Neuronal stem cell (in vitro differentiated cells): ENCODE results near the gene RSPRY1.
A peak's percentile ranks its signal among the peaks of the same experiment; 100 is the strongest.

ENCODE experiments used
- DNase-seq: peaks from one replicate; pipeline ENCODE4 v3.0.0-alpha.2; 2013; ENCODE audit warnings: low spot score
- H2AFZ ChIP-seq: one replicate; pipeline ENCODE4 v1.6.1; 2013; ENCODE audit warnings: mild to moderate bottlenecking, low read length, inconsistent platforms
- H2AK5ac ChIP-seq: 2 replicates; pipeline ENCODE4 v1.6.1; 2013; ENCODE audit warnings: low read depth, mild to moderate bottlenecking, inconsistent platforms, low read length, moderate library complexity, mixed read lengths
- H2BK120ac ChIP-seq: 2 replicates; pipeline ENCODE4 v1.6.1; 2013; ENCODE audit warnings: low read depth, mild to moderate bottlenecking, inconsistent platforms, low read length, moderate library complexity, mixed read lengths
- H2BK12ac ChIP-seq: one replicate; pipeline ENCODE4 v1.6.1; 2013; ENCODE audit warnings: low read length, inconsistent platforms
- H2BK15ac ChIP-seq: 2 replicates; pipeline ENCODE4 v1.6.1; 2013; ENCODE audit warnings: mild to moderate bottlenecking, low read length, inconsistent platforms, mixed read lengths
- H2BK5ac ChIP-seq: one replicate; pipeline ENCODE4 v1.6.1; 2013; ENCODE audit warnings: inconsistent platforms, mild to moderate bottlenecking, low read length, moderate library complexity
- H3K14ac ChIP-seq: one replicate; pipeline ENCODE4 v1.6.1; 2013; ENCODE audit warnings: low read length, inconsistent platforms
- H3K18ac ChIP-seq: 2 replicates; pipeline ENCODE4 v1.6.1; 2013; ENCODE audit warnings: low read length, inconsistent platforms
- H3K23ac ChIP-seq: 2 replicates; pipeline ENCODE4 v1.6.1; 2013; ENCODE audit warnings: low read depth, mild to moderate bottlenecking, mixed read lengths, low read length, inconsistent platforms; ENCODE audit not compliant: poor library complexity
- H3K27ac ChIP-seq: replicated peaks from 3 replicates; pipeline ENCODE4 v1.5.1; 2013; ENCODE audit warnings: low read length, inconsistent platforms
- H3K27me3 ChIP-seq, 3 experiments: 2 replicates each; pipeline ENCODE4 v1.6.1; 2013; ENCODE audit warnings: low read length in 3 of 3, mild to moderate bottlenecking in 2 of 3, inconsistent platforms in 1 of 3, low read depth in 1 of 3, mixed read lengths in 1 of 3, moderate library complexity in 1 of 3; ENCODE audit not compliant: control insufficient read depth in 3 of 3, insufficient read depth in 3 of 3
- H3K36me3 ChIP-seq, 2 donors: replicated peaks in 1 of 2; 2 replicates each; pipeline ENCODE4 v1.6.1; 2013; ENCODE audit warnings: low read length in 2 of 2; ENCODE audit not compliant: control insufficient read depth in 2 of 2, insufficient read depth in 2 of 2
- H3K4ac ChIP-seq: 2 replicates; pipeline ENCODE4 v1.6.1; 2013; ENCODE audit warnings: inconsistent platforms, mild to moderate bottlenecking, low read length, moderate library complexity
- H3K4me1 ChIP-seq, 2 donors: 1 replicate in 1 of 2; 2 replicates in 1 of 2; pipeline ENCODE4 v1.6.1; 2013; ENCODE audit warnings: low read length in 2 of 2, low read depth in 1 of 2; ENCODE audit not compliant: control insufficient read depth in 2 of 2, insufficient read depth in 1 of 2
- H3K4me2 ChIP-seq: one replicate; pipeline ENCODE4 v1.6.1; 2013; ENCODE audit warnings: mild to moderate bottlenecking, low read length, inconsistent platforms; ENCODE audit not compliant: insufficient read depth, poor library complexity, severe bottlenecking
- H3K4me3 ChIP-seq, 2 donors: 2 replicates each; pipeline ENCODE4 v1.5.1; 2013; ENCODE audit warnings: low read length in 2 of 2, mild to moderate bottlenecking in 2 of 2, inconsistent platforms in 1 of 2, moderate library complexity in 1 of 2
- H3K79me1 ChIP-seq: one replicate; pipeline ENCODE4 v1.6.1; 2013; ENCODE audit warnings: low read depth, mild to moderate bottlenecking, inconsistent platforms, low read length, moderate library complexity
- H3K9ac ChIP-seq: one replicate; pipeline ENCODE4 v1.6.1; 2013; ENCODE audit warnings: mild to moderate bottlenecking, low read depth, low read length, inconsistent platforms; ENCODE audit not compliant: poor library complexity
- H3K9me3 ChIP-seq, 2 donors: replicated peaks in 1 of 2; 2 replicates each; pipeline versions ENCODE3 to v1.6.1; 2013; ENCODE audit warnings: low read length in 2 of 2, mild to moderate bottlenecking in 2 of 2, inconsistent platforms in 1 of 2, low read depth in 1 of 2, mixed read lengths in 1 of 2, moderate library complexity in 1 of 2; ENCODE audit not compliant: control insufficient read depth in 2 of 2, insufficient read depth in 1 of 2
- H4K8ac ChIP-seq: one replicate; pipeline ENCODE4 v1.6.1; 2013; ENCODE audit warnings: low read depth, mild to moderate bottlenecking, inconsistent platforms, low read length, moderate library complexity
- H4K91ac ChIP-seq: one replicate; pipeline ENCODE4 v1.6.1; 2013; ENCODE audit warnings: low read length, low read depth, mild to moderate bottlenecking, inconsistent platforms; ENCODE audit not compliant: poor library complexity
- WGBS, 2 donors: extraction: QIAGEN DNeasy Blood & Tissue Kit; methylation state at CpG; one replicate each; pipeline ENCODE4 v1.1.7; 2013; ENCODE audit warnings: missing lambda C conversion rate in 2 of 2, mixed read lengths in 1 of 2; ENCODE audit not compliant: insufficient read length in 2 of 2, insufficient replicate concordance in 1 of 2; ENCODE audit errors: extremely low coverage in 2 of 2; 5-methylcytosine and 5-hydroxymethylcytosine counted together

The RSPRY1 gene

DNA sequence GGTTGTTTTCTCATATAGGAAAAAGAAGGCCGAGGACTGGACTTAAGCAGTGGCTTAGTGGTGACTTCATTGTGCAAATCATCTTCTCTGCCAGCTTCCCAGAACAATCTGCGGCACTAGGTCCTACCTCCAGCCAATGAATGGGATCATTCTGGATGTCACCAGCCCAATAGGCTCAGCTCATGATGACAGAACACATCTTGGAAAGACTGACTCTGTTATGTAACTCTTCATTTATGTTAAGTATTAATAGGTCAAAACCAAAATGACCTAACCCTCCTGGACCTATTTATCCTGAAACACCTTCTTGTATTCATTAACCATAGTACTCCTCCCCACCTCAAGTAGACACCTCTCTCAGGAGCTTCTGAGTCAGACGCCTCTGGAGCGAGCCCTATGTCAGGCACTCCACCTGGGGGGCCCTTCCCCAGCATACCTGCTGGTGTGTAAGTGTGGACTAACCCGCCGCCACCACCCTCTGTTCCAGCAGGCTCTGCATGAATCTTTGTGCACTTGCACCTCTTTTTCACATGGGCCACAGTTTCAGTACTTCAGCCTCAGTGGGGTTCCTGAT, 66.1 kb downstream of the RSPRY1 start:
- H2BK120ac ChIP-seq = no peak overlapping the region
- no peak overlapping the region for H3K4me3 ChIP-seq
- no peak overlapping the region for H3K18ac ChIP-seq
- WGBS, 2 donors = no CpG with 5 or more reads among the region's 6 CpGs
- peaks cover 0 to 2% of the 10 kb centered on the region in 2 donors for H3K4me1 ChIP-seq
- no peak overlapping the region for H3K4ac ChIP-seq
- peaks cover 8 to 9% of the 10 kb centered on the region in 2 donors for H3K9me3 ChIP-seq
- H2AFZ ChIP-seq = no peak overlapping the region
- no peak overlapping the region for H3K9ac ChIP-seq
- no peak overlapping the region for H4K91ac ChIP-seq
- H3K36me3 ChIP-seq = peaks cover 15 to 81% of the 10 kb centered on the region in 2 donors
- H2BK12ac ChIP-seq = no peak overlapping the region
- no peaks in the 10 kb centered on the region for H3K79me1 ChIP-seq
- no peak overlapping the region for H4K8ac ChIP-seq
- DNase-seq = no peak
- H3K27ac ChIP-seq = no peak overlapping the region
- H3K14ac ChIP-seq = no peak overlapping the region
- H2BK5ac ChIP-seq = no peak overlapping the region
- H3K27me3 ChIP-seq = peaks cover 0 to 3% (median 0%) of the 10 kb centered on the region in 3 experiments
- no peak overlapping the region for H2AK5ac ChIP-seq
- no peak overlapping the region for H3K23ac ChIP-seq
- no peak overlapping the region for H2BK15ac ChIP-seq
- peak overlapping the region; percentile 11 for H3K4me2 ChIP-seq

DNA sequence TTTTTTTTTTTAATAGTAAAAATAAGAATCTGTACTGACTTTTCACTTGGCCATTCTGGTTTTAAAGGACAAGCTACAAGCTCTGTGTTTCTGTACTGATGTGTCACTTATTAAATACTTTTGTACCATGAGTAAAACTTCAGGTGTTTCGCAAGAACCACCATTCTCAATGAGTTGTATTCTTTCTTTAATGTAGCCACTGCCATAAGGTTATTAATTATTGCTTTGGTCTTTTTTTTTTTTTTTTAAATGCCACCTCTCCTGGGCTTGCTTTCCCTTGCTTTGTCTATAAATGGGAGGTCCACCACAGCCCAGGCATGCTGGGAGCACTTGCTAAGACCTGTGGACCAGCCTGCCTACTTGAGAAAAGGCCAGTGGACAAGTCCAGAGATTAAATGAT, 67.3 kb downstream of the RSPRY1 start:
- H2BK5ac ChIP-seq = no peak overlapping the region
- H4K91ac ChIP-seq = no peak overlapping the region
- peaks cover 0 to 3% (median 2%) of the 10 kb centered on the region in 3 experiments for H3K27me3 ChIP-seq
- no peak overlapping the region for H3K9ac ChIP-seq
- no CpG with 5 or more reads among the region's 1 CpG for WGBS, 2 donors
- no peak overlapping the region for H4K8ac ChIP-seq
- H3K4me3 ChIP-seq = no peak overlapping the region
- peaks cover 8 to 9% of the 10 kb centered on the region in 2 donors for H3K9me3 ChIP-seq
- no peak overlapping the region for H3K4ac ChIP-seq
- H2BK15ac ChIP-seq = no peak overlapping the region
- no peak overlapping the region for H3K18ac ChIP-seq
- H3K27ac ChIP-seq = no peak overlapping the region
- peaks cover 15 to 71% of the 10 kb centered on the region in 2 donors for H3K36me3 ChIP-seq
- no peak for DNase-seq
- no peak overlapping the region for H2BK120ac ChIP-seq
- no peak overlapping the region for H2BK12ac ChIP-seq
- H3K79me1 ChIP-seq = no peaks in the 10 kb centered on the region
- H3K23ac ChIP-seq = no peak overlapping the region
- no peak overlapping the region for H3K14ac ChIP-seq
- peaks cover 0 to 2% of the 10 kb centered on the region in 2 donors for H3K4me1 ChIP-seq
- no peak overlapping the region for H2AFZ ChIP-seq
- no peak overlapping the region for H3K4me2 ChIP-seq
- no peak overlapping the region for H2AK5ac ChIP-seq

DNA sequence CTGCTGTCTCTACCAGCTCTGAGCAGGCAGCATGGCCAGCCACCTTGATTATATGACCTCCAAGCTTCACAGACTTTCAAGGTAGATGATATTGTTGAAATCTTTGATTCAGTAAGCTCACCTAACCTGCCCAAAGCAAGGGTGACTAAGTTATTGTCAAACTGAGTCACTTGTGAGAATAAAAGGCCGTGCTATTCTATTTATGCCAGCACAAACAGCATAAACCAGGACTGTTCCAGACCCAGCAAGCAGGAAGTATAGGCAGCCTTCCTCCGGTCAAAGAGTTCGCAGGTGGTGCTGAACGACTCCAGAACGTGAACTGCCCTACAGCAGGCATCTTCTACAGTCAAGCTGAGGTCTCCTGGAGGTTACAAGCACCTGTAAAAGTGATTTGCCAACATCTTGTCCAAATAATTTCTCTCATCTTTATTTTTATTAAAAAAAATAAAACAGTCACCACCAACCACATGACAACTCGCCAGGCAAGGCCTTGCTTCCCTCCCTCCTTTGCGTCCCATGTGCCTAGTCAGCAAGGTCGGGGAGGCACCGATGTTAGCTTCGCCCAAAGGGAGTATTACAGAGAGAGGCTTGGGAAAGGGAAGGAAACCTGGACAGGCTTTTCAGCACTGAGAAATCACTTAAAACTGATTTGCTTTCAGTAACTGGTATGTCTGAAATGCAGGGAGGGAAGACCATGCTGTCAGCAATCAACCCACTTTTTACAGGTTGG, 69.7 kb downstream of the RSPRY1 start:
- Histone ChIP-seq H2BK12ac (peak overlapping the region; percentile 35), H3K4ac (no peak overlapping the region), H3K23ac (peak overlapping the region; percentile 34), H2AK5ac (no peak overlapping the region), H3K4me1 (peaks cover 6 to 13% of the 10 kb centered on the region in 2 donors), H3K79me1 (no peaks in the 10 kb centered on the region), H3K27ac (no peak overlapping the region), H2BK15ac (peak overlapping the region; percentile 84), H3K4me3 (no peak overlapping the region), H2BK120ac (no peak overlapping the region), H3K18ac (peak overlapping the region; percentile 28), H3K14ac (no peak overlapping the region), H4K91ac (no peak overlapping the region), H3K9ac (peak overlapping the region; percentile 40), H3K27me3 (peaks cover 0 to 2% (median 0%) of the 10 kb centered on the region in 3 experiments), H3K9me3 (peaks cover 5 to 9% of the 10 kb centered on the region in 2 donors), H3K4me2 (no peak overlapping the region), H4K8ac (peak overlapping the region; percentile 17), H2BK5ac (no peak overlapping the region), H3K36me3 (peaks cover 9 to 47% of the 10 kb centered on the region in 2 donors), H2AFZ (no peak overlapping the region)
- no peak for DNase-seq
- no CpG with 5 or more reads among the region's 10 CpGs for WGBS, 2 donors
